ENCODE data around the gene MED8. TPM values are rescaled to one million over a fixed set of nuclear protein-coding genes. Genes with fewer than 3 reads are reported as not detected.

The MED8 gene
- total RNA-seq, 1 donor from 2014 or later = 15.7 TPM

DNA sequence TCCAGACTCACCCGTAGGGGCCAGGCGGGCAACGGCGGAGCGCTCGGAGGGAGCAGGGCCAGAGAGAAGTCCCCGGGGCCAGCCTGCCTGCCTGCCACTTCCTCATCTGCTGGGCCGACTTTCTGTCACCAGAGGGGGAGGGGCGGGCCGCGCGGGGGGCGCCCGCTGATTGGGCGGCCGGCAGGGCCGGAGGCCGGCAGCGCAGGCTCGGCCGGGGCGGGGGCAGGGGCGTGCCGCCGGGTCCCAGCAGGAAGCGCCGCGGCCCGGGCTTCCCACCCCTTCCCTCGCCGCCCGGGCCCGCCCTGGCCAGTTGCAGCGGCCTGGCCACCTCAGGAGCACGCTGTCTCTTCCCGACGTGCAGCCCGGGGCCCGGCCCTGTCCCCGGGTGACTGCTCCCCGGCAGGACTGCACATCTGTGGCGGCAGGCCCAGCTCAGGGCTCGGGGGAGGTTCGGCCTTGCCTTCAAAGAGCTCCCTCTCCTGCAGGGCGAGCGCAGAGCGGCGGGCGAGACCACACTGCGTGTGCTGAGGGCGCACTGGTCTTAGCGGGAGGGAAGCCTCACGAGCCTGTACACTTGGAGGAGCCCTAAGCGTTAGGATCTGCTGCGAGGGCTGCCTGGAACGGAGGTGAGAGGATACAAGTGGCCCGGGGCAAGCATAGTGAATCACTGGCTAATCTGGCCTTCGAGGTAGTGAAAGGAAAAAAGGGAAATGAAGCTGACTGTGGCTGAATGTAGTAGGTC, 21.5 kb downstream of the MED8 start, which contains the start of gene ELOVL1:
Gene ELOVL1 (minus strand): TSS at position 108 of the 742 bp plus-strand sequence. CDS start 2,402 bp downstream, outside the sequence.
- Histone ChIP-seq H3K4me1 (peaks cover 56% of the 10 kb centered on the region), H3K4me3 (peak within 1 kb of the TSS; percentile 95), H3K9me3 (replicated peaks) (no peaks in the 10 kb centered on the region), H3K36me3 (peaks cover 26% of the 10 kb centered on the region), H3K27ac (replicated peaks) (peak within 1 kb of the TSS; percentile 98), H3K27me3 (ENCODE audit: low read depth) (no peaks in the 10 kb centered on the region)
- intact Hi-C loops (cut with micrococcal nuclease) = no loop called here
- DNase-seq = peak; percentile 95
- TF ChIP-seq, protein P1, sequence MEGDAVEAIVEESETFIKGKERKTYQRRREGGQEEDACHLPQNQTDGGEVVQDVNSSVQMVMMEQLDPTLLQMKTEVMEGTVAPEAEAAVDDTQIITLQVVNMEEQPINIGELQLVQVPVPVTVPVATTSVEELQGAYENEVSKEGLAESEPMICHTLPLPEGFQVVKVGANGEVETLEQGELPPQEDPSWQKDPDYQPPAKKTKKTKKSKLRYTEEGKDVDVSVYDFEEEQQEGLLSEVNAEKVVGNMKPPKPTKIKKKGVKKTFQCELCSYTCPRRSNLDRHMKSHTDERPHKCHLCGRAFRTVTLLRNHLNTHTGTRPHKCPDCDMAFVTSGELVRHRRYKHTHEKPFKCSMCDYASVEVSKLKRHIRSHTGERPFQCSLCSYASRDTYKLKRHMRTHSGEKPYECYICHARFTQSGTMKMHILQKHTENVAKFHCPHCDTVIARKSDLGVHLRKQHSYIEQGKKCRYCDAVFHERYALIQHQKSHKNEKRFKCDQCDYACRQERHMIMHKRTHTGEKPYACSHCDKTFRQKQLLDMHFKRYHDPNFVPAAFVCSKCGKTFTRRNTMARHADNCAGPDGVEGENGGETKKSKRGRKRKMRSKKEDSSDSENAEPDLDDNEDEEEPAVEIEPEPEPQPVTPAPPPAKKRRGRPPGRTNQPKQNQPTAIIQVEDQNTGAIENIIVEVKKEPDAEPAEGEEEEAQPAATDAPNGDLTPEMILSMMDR (IDR thresholded peaks at IDR 0.05; ENCODE audit: borderline replicate concordance) = peak; percentile 31

DNA sequence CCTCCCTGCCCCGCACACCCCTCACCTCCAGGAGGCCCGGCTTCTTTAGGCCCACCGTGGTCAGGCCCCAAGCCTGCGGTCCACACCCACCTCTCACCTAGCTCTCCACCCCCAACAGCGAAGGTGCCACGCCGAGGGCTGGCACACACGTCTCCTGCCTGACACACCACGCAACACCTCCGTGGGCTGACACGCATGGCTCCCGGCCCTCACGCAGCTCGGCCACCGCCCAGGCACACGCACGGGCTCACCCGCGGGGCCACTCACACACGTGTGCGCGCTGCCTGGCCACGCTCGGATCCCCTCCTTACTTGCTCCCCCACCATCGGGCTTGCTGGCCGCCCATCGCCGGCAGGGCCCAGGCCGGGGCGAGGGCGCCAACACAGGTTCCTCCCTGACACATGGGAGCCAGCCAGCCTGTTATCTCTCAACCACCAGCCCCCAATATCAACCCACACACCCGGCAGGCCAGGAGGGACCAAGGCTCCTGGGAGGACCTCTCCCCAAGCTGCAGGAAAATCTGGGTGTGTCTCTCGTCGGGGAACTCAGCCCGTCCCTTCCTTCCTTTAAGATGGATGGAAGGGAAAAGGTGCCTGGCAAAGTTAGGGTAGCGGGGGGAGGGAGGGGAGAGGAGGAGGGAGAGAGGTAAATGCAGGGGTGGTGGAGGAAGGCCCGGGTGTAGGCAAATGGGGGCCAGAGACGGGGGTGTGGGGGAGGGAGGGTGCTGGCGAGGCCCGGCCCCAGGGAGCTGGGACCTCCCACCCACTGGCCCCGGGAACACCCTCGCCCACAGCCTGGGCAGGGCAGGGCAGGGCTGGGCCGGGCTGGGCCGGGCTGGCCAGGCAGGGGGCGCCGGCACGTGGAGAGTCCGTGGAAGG, 22.3 kb downstream of the MED8 start:
- TF ChIP-seq, protein P1 (IDR thresholded peaks at IDR 0.05; ENCODE audit: borderline replicate concordance) = no peak

DNA sequence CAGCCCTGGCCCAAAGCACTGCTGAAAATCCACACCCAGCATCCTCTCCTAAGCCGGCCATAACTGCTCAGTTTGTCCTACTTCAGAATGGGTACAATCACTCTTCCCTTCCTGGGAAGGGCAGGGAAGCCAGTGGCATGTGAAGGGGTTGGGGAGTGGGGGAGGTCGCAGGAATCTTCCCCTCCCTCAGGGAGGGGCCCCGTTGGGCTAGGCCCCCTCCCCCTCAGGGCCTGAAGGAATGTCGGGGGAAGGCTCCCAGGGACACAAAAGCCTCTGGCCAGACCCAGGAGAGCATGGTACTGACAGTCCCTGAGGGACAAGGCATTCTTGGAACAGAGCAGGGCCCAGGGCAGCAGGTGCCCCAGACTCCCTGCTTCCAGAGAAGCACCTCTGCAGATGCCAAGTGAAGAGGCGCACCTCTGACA, 23.0 kb downstream of the MED8 start:
- TF ChIP-seq, protein P1 (IDR thresholded peaks at IDR 0.05; ENCODE audit: borderline replicate concordance) = no peak

More for the DNA sequence above, 22.3 kb downstream of the MED8 start:
- Histone ChIP-seq H3K36me3 (peaks cover 34% of the 10 kb centered on the region), H3K4me1 (peaks cover 47% of the 10 kb centered on the region), H3K27ac (replicated peaks) (peak overlapping the region; percentile 98), H3K9me3 (replicated peaks) (no peaks in the 10 kb centered on the region), H3K27me3 (ENCODE audit: low read depth) (no peaks in the 10 kb centered on the region), H3K4me3 (peak overlapping the region; percentile 95)
- intact Hi-C loops (cut with micrococcal nuclease) = no loop called here
- peak; percentile 25 for DNase-seq

DNA sequence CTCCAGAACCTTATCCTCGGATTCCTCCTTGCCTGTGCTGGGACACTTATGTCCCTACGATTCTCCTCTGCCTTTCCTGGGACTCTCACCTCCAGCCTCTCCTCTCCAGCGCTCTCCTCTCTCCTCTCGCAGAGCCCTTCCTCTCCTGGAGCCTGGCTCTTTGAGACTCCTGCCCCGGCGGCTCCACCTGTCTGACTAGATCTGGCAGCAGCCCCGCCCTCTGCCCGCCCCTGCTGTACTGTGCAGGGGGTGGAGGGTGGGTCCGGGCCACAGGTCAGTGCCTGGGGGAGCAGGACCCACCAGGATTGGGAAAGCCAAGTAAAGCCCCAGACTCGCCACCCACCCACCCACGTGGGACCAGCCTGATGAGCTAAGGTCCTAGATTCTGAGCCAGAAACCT, 23.4 kb downstream of the MED8 start:
- no peaks in the 10 kb centered on the region for H3K27me3 ChIP-seq (ENCODE audit: low read depth)
- H3K27ac ChIP-seq (replicated peaks) = peak overlapping the region; percentile 98
- no peaks in the 10 kb centered on the region for H3K9me3 ChIP-seq (replicated peaks)
- H3K4me1 ChIP-seq = peaks cover 46% of the 10 kb centered on the region
- H3K36me3 ChIP-seq = peaks cover 45% of the 10 kb centered on the region
- TF ChIP-seq, protein P1 (IDR thresholded peaks at IDR 0.05; ENCODE audit: borderline replicate concordance) = no peak
- peak overlapping the region; percentile 95 for H3K4me3 ChIP-seq
- peak; percentile 18 for DNase-seq
- intact Hi-C loops (cut with micrococcal nuclease) = no loop called here

More for the DNA sequence above, 23.0 kb downstream of the MED8 start:
- Histone ChIP-seq H3K4me1 (peaks cover 46% of the 10 kb centered on the region), H3K9me3 (replicated peaks) (no peaks in the 10 kb centered on the region), H3K4me3 (peak overlapping the region; percentile 95), H3K27me3 (ENCODE audit: low read depth) (no peaks in the 10 kb centered on the region), H3K36me3 (peaks cover 41% of the 10 kb centered on the region), H3K27ac (replicated peaks) (peak overlapping the region; percentile 98)
- intact Hi-C loops (cut with micrococcal nuclease) = no loop called here
- no peak for DNase-seq

DNA sequence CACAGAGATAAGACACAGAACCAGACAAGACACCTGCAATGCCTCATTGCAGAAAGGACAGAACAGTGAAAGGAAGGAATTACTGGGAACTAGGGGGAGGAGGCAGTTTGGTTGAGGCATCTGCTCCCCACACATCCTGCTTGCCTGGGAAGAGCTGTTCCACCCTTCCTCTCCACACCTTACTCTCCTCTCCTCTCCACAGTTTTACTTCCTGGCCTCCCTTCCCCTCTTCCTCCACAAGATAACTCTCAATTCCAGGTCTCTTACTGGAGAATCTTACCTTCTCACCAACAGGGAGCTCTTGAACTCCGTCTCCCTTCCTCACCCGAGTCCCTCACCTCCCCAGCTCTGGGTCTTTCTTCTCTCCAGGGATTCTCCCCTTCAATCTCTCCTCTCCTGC, 23.9 kb downstream of the MED8 start:
- Histone ChIP-seq H3K4me3 (peak overlapping the region; percentile 95), H3K9me3 (replicated peaks) (no peaks in the 10 kb centered on the region), H3K4me1 (peaks cover 46% of the 10 kb centered on the region), H3K27me3 (ENCODE audit: low read depth) (no peaks in the 10 kb centered on the region), H3K36me3 (peaks cover 49% of the 10 kb centered on the region), H3K27ac (replicated peaks) (peak overlapping the region; percentile 98)
- TF ChIP-seq, protein P1 (IDR thresholded peaks at IDR 0.05; ENCODE audit: borderline replicate concordance) = no peak
- intact Hi-C loops (cut with micrococcal nuclease) = no loop called here
- no peak for DNase-seq

Measured in left ventricle myocardium inferior (tissue), 1 donor.